Measurements from ENCODE around the gene MUC5AC.
"Not testable (repeated sequence)": the region's sequence is repeated elsewhere in the genome, so short reads cannot be mapped to it uniquely, and the experiment has no call there.

The MUC5AC gene

GRCh38 chr11:1207401-1208143 lies 49.8 kb downstream of the MUC5AC start:
- TF ChIP-seq, protein P1, sequence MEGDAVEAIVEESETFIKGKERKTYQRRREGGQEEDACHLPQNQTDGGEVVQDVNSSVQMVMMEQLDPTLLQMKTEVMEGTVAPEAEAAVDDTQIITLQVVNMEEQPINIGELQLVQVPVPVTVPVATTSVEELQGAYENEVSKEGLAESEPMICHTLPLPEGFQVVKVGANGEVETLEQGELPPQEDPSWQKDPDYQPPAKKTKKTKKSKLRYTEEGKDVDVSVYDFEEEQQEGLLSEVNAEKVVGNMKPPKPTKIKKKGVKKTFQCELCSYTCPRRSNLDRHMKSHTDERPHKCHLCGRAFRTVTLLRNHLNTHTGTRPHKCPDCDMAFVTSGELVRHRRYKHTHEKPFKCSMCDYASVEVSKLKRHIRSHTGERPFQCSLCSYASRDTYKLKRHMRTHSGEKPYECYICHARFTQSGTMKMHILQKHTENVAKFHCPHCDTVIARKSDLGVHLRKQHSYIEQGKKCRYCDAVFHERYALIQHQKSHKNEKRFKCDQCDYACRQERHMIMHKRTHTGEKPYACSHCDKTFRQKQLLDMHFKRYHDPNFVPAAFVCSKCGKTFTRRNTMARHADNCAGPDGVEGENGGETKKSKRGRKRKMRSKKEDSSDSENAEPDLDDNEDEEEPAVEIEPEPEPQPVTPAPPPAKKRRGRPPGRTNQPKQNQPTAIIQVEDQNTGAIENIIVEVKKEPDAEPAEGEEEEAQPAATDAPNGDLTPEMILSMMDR (conservative IDR thresholded peaks at IDR 0.05; ENCODE audit: low read depth, low read length), result no peak
- no peak for DNase-seq (ENCODE audit: low read depth)
- no peak overlapping the region for H3K4me3 ChIP-seq (ENCODE audit: low read depth, low read length)

DNA sequence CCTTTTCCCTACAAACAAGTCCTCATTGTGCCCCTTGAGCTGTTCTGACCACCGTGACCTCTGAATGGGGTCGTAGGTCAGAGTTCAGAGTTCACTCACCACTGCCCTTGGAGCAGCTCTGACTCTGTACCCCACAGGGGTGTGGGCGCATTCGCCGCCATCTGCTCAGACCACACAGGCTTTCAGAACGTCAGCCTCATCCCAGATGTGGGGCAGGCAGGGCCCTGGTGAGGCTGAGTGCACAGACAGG lies 50.3 kb downstream of the MUC5AC start:
- DNase-seq (ENCODE audit: low read depth), result no peak
- no peak overlapping the region for H3K4me3 ChIP-seq (ENCODE audit: low read depth, low read length)
- TF ChIP-seq, protein P1 (conservative IDR thresholded peaks at IDR 0.05; ENCODE audit: low read depth, low read length), result no peak

DNA sequence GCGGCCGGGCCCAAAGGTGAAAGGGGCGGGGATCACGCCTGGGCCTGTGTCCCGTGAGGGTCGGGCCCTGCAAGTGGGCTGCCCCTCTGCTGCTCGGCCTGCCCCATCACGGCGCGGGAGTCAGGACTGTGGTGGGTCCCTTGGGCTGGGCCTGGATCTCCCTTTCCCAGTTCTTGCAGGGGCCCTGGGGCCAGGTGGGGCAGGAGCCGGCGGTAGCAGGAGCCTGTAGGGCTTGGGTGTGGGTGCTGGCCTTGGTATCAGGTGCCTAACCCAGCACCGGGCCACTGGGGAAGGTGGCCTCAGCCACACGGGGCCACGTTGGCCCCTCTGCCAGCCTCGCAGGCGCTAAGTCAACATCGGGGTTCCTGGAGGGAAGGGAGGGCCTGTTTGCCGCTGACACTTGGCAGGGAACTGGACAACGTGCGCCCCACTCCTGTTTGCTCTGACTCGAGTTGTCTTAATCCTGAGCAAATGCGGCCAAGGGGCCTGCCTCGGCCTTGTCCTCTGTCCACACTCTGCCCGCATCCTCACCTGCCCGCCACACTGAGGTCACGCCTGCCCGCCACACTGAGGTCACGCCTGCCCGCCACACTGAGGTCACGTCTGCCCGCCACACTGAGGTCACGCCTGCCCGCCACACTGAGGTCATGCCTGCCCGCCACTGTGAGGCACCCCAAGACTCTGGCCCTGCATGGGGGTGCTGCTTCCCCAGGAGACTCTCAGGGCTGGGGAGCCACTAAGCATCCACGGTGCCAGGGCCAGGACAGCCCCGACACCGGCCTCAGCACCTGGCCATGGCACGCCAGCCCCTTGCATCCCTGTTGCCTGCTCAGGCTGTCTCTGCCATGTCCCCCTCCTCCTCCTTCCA lies 50.9 kb downstream of the MUC5AC start:
- DNase-seq (ENCODE audit: low read depth), result no peak
- no peak overlapping the region for H3K4me3 ChIP-seq (ENCODE audit: low read depth, low read length)
- TF ChIP-seq, protein P1 (conservative IDR thresholded peaks at IDR 0.05; ENCODE audit: low read depth, low read length), result no peak

DNA sequence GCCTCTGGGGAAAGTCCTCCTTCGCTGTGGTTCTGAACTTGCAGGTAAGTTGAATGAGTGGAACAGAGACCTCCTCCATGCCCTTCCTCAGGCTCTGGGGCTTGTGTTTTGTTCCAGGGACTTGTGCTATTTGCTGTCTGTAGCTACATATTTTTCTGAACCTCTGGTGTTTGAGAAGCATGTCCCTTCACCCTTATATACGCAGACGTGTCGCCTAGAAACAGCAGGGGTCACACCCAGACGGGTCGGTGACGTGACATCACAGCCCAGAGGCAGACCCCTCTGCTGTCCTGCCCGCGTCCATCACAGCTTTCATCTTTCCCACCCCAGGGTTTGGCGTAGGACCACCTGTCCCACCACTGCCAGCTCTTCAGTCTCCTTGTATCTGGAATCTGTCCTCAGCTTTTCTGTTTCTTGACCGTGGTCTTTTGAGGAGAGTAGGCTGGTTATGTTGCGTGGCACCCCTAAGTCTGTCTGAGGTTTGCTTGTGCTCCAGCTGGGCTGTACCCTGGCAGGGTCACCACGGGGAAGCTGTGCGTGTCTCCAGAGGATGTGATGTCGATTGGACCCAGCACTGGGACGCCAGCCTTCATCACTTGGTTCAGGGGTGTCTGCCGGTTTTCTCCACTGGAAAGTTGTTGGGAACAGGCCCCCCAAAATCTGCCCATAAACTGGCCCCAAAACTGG lies 51.8 kb downstream of the MUC5AC start:
- no peak for DNase-seq (ENCODE audit: low read depth)
- H3K4me3 ChIP-seq (ENCODE audit: low read depth, low read length), result no peak overlapping the region
- TF ChIP-seq, protein P1 (conservative IDR thresholded peaks at IDR 0.05; ENCODE audit: low read depth, low read length), result no peak

- DNase-seq (ENCODE audit: low read depth), result no peak
- H3K4me3 ChIP-seq (ENCODE audit: low read depth, low read length), result no peak overlapping the region
- TF ChIP-seq, protein P1 (conservative IDR thresholded peaks at IDR 0.05; ENCODE audit: low read depth, low read length), result no peak
These were observed 54.1 kb downstream of the MUC5AC start for GRCh38 chr11:1211838-1212237.

- H3K4me3 ChIP-seq (ENCODE audit: low read depth, low read length); DNase-seq (ENCODE audit: low read depth): not testable (repeated sequence)
These were observed 58.1 kb downstream of the MUC5AC start for GRCh38 chr11:1215826-1216225.

DNA sequence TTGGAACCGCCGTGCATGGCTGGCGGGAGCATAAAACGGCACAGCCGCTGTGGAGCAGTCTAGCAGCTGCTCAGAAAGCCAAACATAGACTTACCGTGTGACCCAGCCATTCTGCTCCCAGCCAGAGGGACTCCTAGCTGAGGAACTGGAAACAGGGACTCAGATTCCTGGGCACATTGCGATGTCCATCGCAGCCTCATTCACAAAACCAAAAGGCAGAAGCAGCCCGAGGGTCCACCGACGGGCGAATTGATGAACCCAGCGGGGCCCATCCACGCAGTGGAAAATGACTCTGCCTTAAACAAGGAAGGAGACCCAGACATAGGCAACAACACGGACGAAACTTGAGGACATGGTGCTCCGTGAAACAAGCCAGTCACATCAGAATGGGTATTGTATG lies 59.4 kb downstream of the MUC5AC start:
- TF ChIP-seq, protein P1 (conservative IDR thresholded peaks at IDR 0.05; ENCODE audit: low read depth, low read length), result no peak
- H3K4me3 ChIP-seq (ENCODE audit: low read depth, low read length), result no peak overlapping the region
- DNase-seq (ENCODE audit: low read depth), result no peak

All from choroid plexus epithelial cell (primary cell).